HG03575 (cell line): ENCODE measurements around the gene SDR42E2.

ENCODE experiments used
- ATAC-seq: cut with Tn5 transposase; IDR thresholded peaks from one replicate; pipeline ENCODE4 v1.9.1; 2021; ENCODE audit not compliant: unreplicated experiment, insufficient number of reproducible peaks, low FRiP score; ENCODE audit errors: extremely low read depth

The SDR42E2 gene

GRCh38 chr16:22229889-22230288, 67.6 kb downstream of the SDR42E2 start:
- no peak for ATAC-seq

GRCh38 chr16:22232277-22233036, 70.2 kb downstream of the SDR42E2 start:
- no peak for ATAC-seq

GRCh38 chr16:22233037-22233372, 70.7 kb downstream of the SDR42E2 start:
- ATAC-seq: no peak

- no peak for ATAC-seq
Measured at GRCh38 chr16:22235839-22236745, 73.8 kb downstream of the SDR42E2 start.

GRCh38 chr16:22239131-22239805, 77.0 kb downstream of the SDR42E2 start:
- ATAC-seq: no peak

GRCh38 chr16:22240023-22240710, 77.9 kb downstream of the SDR42E2 start:
- no peak for ATAC-seq
